Panc1 (cell line): ENCODE measurements around the gene CDYL.

ENCODE experiments used
- POLR2AphosphoS5 ChIP-seq: IDR thresholded peaks from 2 replicates; pipeline ENCODE4 v1.6.1; 2012; ENCODE audit warnings: mild to moderate bottlenecking, low read depth, low read length, moderate library complexity
- TF ChIP-seq, protein P1 (sequence below): fragments of 450-650 bp; IDR thresholded peaks from 2 replicates; pipeline ENCODE4 v1.5.1; 2017; ENCODE audit warnings: mild to moderate bottlenecking
- TF ChIP-seq, protein P2 (sequence below), 2 experiments: IDR thresholded peaks; 2 replicates each; pipeline ENCODE4 v1.6.1; 2011 to 2012; ENCODE audit warnings: low read depth in 2 of 2, control low read depth in 1 of 2, low read length in 1 of 2, mild to moderate bottlenecking in 1 of 2, moderate library complexity in 1 of 2; ENCODE audit not compliant: insufficient read depth in 1 of 2

DNA sequence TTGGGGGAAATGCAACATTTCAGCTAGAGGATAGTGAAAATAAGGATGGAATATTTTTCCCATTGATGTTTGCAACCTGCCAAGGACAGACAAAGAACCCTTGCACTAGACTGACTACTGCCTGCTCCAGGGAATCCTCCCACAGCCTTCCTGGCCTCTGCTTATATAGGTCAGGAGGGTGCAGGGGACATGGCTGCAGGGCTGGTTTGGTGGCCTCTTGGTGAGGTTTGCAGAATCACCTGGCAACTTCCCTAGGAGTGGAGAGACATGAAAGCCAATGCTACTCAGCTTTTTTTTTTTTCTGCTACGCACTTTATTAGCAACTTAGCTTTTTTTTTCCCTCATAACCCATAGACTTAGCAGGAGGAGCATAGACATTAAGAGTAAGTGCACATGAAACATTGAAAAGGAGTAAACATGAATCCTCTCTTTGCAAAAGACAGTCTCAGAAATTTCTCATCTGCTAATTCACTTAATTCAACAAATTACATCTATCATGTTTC, 39.8 kb upstream of the CDYL start:
- TF ChIP-seq, protein P1, sequence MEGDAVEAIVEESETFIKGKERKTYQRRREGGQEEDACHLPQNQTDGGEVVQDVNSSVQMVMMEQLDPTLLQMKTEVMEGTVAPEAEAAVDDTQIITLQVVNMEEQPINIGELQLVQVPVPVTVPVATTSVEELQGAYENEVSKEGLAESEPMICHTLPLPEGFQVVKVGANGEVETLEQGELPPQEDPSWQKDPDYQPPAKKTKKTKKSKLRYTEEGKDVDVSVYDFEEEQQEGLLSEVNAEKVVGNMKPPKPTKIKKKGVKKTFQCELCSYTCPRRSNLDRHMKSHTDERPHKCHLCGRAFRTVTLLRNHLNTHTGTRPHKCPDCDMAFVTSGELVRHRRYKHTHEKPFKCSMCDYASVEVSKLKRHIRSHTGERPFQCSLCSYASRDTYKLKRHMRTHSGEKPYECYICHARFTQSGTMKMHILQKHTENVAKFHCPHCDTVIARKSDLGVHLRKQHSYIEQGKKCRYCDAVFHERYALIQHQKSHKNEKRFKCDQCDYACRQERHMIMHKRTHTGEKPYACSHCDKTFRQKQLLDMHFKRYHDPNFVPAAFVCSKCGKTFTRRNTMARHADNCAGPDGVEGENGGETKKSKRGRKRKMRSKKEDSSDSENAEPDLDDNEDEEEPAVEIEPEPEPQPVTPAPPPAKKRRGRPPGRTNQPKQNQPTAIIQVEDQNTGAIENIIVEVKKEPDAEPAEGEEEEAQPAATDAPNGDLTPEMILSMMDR: no peak
- TF ChIP-seq POLR2AphosphoS5: no peak
- TF ChIP-seq, protein P2, sequence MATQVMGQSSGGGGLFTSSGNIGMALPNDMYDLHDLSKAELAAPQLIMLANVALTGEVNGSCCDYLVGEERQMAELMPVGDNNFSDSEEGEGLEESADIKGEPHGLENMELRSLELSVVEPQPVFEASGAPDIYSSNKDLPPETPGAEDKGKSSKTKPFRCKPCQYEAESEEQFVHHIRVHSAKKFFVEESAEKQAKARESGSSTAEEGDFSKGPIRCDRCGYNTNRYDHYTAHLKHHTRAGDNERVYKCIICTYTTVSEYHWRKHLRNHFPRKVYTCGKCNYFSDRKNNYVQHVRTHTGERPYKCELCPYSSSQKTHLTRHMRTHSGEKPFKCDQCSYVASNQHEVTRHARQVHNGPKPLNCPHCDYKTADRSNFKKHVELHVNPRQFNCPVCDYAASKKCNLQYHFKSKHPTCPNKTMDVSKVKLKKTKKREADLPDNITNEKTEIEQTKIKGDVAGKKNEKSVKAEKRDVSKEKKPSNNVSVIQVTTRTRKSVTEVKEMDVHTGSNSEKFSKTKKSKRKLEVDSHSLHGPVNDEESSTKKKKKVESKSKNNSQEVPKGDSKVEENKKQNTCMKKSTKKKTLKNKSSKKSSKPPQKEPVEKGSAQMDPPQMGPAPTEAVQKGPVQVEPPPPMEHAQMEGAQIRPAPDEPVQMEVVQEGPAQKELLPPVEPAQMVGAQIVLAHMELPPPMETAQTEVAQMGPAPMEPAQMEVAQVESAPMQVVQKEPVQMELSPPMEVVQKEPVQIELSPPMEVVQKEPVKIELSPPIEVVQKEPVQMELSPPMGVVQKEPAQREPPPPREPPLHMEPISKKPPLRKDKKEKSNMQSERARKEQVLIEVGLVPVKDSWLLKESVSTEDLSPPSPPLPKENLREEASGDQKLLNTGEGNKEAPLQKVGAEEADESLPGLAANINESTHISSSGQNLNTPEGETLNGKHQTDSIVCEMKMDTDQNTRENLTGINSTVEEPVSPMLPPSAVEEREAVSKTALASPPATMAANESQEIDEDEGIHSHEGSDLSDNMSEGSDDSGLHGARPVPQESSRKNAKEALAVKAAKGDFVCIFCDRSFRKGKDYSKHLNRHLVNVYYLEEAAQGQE (IDR thresholded peaks at IDR 0.05; ENCODE audit: insufficient read depth in 1 of 2, low read depth in 2 of 2, low read length in 1 of 2): no peak
